CD14-positive monocyte (primary cell): ENCODE measurements around the gene KRTAP12-2. TPM values are rescaled to one million over a fixed set of nuclear protein-coding genes. Genes with fewer than 3 reads are reported as not detected.

Source experiments
- DNase-seq, 3 donors: peaks; one replicate each; pipeline ENCODE4 v3.0.0-alpha.2; 2011 to 2022
- H2AFZ ChIP-seq: 2 replicates; pipeline ENCODE4 v1.6.0; 2012; ENCODE audit warnings: mild to moderate bottlenecking, low read depth, low read length, inconsistent platforms; ENCODE audit not compliant: insufficient read depth, poor library complexity, severe bottlenecking
- H3K27ac ChIP-seq, 2 donors: 1 replicate in 1 of 2; 2 replicates in 1 of 2; pipeline ENCODE4 v1.5.1; 2012 to 2013; ENCODE audit warnings: low read length in 2 of 2, control low read depth in 1 of 2, inconsistent platforms in 1 of 2, low read depth in 1 of 2, mild to moderate bottlenecking in 1 of 2
- H3K27me3 ChIP-seq, 2 donors: one replicate each; pipeline versions ENCODE4 v1.6.0 to v1.6.1; 2011 to 2013; ENCODE audit warnings: low read length in 2 of 2; ENCODE audit not compliant: control insufficient read depth in 2 of 2, insufficient read depth in 2 of 2
- H3K36me3 ChIP-seq, 2 donors: replicated peaks in 1 of 2; 1 replicate in 1 of 2; 2 replicates in 1 of 2; pipeline versions ENCODE4 v1.5.1 to v1.6.1; 2012 to 2013; ENCODE audit warnings: low read length in 2 of 2, control low read depth in 1 of 2, inconsistent platforms in 1 of 2, mild to moderate bottlenecking in 1 of 2; ENCODE audit not compliant: insufficient read depth in 2 of 2, control insufficient read depth in 1 of 2
- H3K4me1 ChIP-seq, 2 donors: 1 replicate in 1 of 2; 2 replicates in 1 of 2; pipeline versions ENCODE4 v1.5.1 to v1.6.1; 2012 to 2013; ENCODE audit warnings: low read length in 2 of 2, control low read depth in 1 of 2, inconsistent platforms in 1 of 2, mild to moderate bottlenecking in 1 of 2, moderate library complexity in 1 of 2; ENCODE audit not compliant: insufficient read depth in 2 of 2, control insufficient read depth in 1 of 2
- H3K4me2 ChIP-seq: replicated peaks from 2 replicates; pipeline ENCODE3; 2012; ENCODE audit warnings: low read length, moderate library complexity, mild to moderate bottlenecking; ENCODE audit not compliant: poor library complexity, severe bottlenecking; ENCODE audit errors: extremely low read depth
- H3K4me3 ChIP-seq, 3 experiments: fragments of 200-600 bp in 1 of 3; sonication (generic) in 1 of 3; replicated peaks in 1 of 3; 1 replicate in 2 of 3; 2 replicates in 1 of 3; pipeline ENCODE4 v1.5.1; 2011 to 2013; ENCODE audit warnings: low read length in 3 of 3, mild to moderate bottlenecking in 3 of 3, control low read depth in 2 of 3, low read depth in 2 of 3, inconsistent platforms in 1 of 3, moderate library complexity in 1 of 3
- H3K79me2 ChIP-seq: 2 replicates; pipeline ENCODE4 v1.6.0; 2012; ENCODE audit warnings: mild to moderate bottlenecking, control low read depth, inconsistent platforms, low read length, moderate library complexity; ENCODE audit not compliant: insufficient read depth
- H3K9ac ChIP-seq: 2 replicates; pipeline ENCODE4 v1.6.0; 2017; ENCODE audit warnings: low read length, mild to moderate bottlenecking; ENCODE audit not compliant: insufficient read depth, poor library complexity, severe bottlenecking
- H3K9me3 ChIP-seq, 2 donors: replicated peaks in 1 of 2; 1 replicate in 1 of 2; 2 replicates in 1 of 2; pipeline versions ENCODE4 v1.5.1 to v1.6.1; 2012 to 2013; ENCODE audit warnings: low read length in 2 of 2, control low read depth in 1 of 2; ENCODE audit not compliant: control insufficient read depth in 1 of 2, insufficient read depth in 1 of 2
- H4K20me1 ChIP-seq: 2 replicates; pipeline ENCODE4 v1.6.0; 2012; ENCODE audit warnings: mild to moderate bottlenecking, low read length, control low read depth, moderate library complexity; ENCODE audit not compliant: insufficient read depth
- H3K27ac Mint-ChIP-seq, 7 donors: one replicate each; pipeline ENCODE4 v1.8.0; 2020; ENCODE audit warnings: mild to moderate bottlenecking in 7 of 7, mixed read lengths in 7 of 7, moderate library complexity in 6 of 7, inconsistent platforms in 2 of 7
- H3K27me3 Mint-ChIP-seq, 3 donors: one replicate each; pipeline ENCODE4 v1.8.0; 2021 to 2022; ENCODE audit warnings: low read depth in 3 of 3, mild to moderate bottlenecking in 3 of 3, mixed read lengths in 3 of 3, moderate library complexity in 3 of 3, inconsistent platforms in 1 of 3
- H3K36me3 Mint-ChIP-seq, 2 donors: one replicate each; pipeline ENCODE4 v1.8.0; 2020; ENCODE audit warnings: mixed read lengths in 2 of 2, inconsistent platforms in 1 of 2, mild to moderate bottlenecking in 1 of 2
- H3K4me1 Mint-ChIP-seq: one replicate; pipeline ENCODE4 v1.8.0; 2020; ENCODE audit warnings: mild to moderate bottlenecking, mixed read lengths
- H3K4me3 Mint-ChIP-seq, 2 donors: one replicate each; pipeline ENCODE4 v1.8.0; 2020; ENCODE audit warnings: mild to moderate bottlenecking in 2 of 2, mixed read lengths in 2 of 2, moderate library complexity in 1 of 2
- H3K9me3 Mint-ChIP-seq, 7 donors: one replicate each; pipeline ENCODE4 v1.8.0; 2020 to 2022; ENCODE audit warnings: mixed read lengths in 7 of 7, mild to moderate bottlenecking in 6 of 7, moderate library complexity in 6 of 7, inconsistent platforms in 2 of 7
- WGBS: methylation state at CpG from one replicate; pipeline ENCODE4 v1.1.5; 2013; ENCODE audit warnings: missing lambda C conversion rate; ENCODE audit not compliant: insufficient coverage; 5-methylcytosine and 5-hydroxymethylcytosine counted together
- intact Hi-C, 2 donors: fragments of 100-400 bp; cut with micrococcal nuclease; formaldehyde crosslinking; loops; one replicate each; pipeline versions ENCODE4 v1.15.0 to v1.15.1; 2023
- polyA plus RNA-seq, 3 donors: library from polyadenylated mRNA; depleted of rRNA in 1 of 3; unstranded in 2 of 3; stranded (reverse) in 1 of 3; fragments of 300-500 nt in 2 of 3; fragments of >200 nt in 1 of 3; fragmentation: Illumina TruSeq in 2 of 3; gene quantifications; 1 replicate in 2 of 3; 2 replicates in 1 of 3; pipeline ENCODE4 v1.2.3, GENCODE V29; 2012 to 2021
- TF ChIP-seq, protein P1 (sequence below): fragments of 200-600 bp; IDR thresholded peaks from one replicate; pipeline ENCODE4 v1.8.0; 2022; ENCODE audit warnings: antibody characterized with exemption, mild to moderate bottlenecking

The KRTAP12-2 gene
- polyA plus RNA-seq, 3 donors, result not detected

DNA sequence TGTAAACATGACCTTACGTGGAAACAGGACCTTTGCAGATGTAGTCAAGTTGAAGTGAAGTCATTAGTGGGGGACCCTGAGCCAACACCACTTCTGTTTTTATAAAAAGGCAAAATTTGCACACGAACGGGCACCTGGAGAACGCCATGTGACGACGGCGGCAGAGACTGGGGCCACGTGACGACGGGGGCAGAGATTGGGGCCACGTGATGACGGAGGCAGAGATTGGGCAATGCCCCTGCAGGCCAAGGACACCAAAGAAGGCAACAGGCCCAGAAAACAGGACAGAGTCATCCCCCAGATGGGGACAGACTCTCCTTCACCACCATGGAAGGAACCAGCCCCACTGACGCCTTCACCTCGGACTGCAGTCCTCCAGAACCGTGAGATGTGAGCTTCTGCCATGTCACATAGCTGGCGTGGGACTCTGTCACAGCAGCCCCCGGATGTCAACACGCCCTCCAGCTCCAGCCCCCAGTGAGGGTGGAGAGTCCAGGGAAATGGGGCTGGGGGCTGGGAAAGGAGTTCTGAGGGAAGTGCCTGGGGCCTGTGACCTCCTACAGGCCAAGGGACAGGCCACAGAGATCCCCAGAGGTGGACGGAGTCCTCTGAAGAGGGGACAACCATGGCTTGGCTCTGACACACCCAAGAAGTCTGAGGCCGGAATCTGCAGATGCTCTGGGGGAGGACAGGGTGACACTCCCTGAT lies 16.3 kb downstream of the KRTAP12-2 start:
- H3K9me3 Mint-ChIP-seq, result peaks cover 9 to 30% (median 21%) of the 10 kb centered on the region in 7 donors
- Histone ChIP-seq H2AFZ (no peak overlapping the region), H3K27ac (no peak overlapping the region), H4K20me1 (no peaks in the 10 kb centered on the region), H3K27me3 (no peaks in the 10 kb centered on the region), H3K79me2 (no peaks in the 10 kb centered on the region), H3K4me3 (no peak overlapping the region), H3K9me3 (peaks cover 1 to 18% of the 10 kb centered on the region in 2 donors), H3K9ac (no peak overlapping the region), H3K4me2 (no peak overlapping the region), H3K4me1 (no peaks in the 10 kb centered on the region), H3K36me3 (no peaks in the 10 kb centered on the region)
- intact Hi-C loops, result no loop called here
- H3K4me3 Mint-ChIP-seq, result no peak overlapping the region
- H3K4me1 Mint-ChIP-seq, result no peaks in the 10 kb centered on the region
- H3K36me3 Mint-ChIP-seq, result no peaks in the 10 kb centered on the region
- peaks cover 2 to 14% (median 6%) of the 10 kb centered on the region in 3 donors for H3K27me3 Mint-ChIP-seq
- H3K27ac Mint-ChIP-seq, result no peak overlapping the region
- 85% methylated on average over 15 of the region's 20 CpGs for WGBS
- TF ChIP-seq, protein P1, sequence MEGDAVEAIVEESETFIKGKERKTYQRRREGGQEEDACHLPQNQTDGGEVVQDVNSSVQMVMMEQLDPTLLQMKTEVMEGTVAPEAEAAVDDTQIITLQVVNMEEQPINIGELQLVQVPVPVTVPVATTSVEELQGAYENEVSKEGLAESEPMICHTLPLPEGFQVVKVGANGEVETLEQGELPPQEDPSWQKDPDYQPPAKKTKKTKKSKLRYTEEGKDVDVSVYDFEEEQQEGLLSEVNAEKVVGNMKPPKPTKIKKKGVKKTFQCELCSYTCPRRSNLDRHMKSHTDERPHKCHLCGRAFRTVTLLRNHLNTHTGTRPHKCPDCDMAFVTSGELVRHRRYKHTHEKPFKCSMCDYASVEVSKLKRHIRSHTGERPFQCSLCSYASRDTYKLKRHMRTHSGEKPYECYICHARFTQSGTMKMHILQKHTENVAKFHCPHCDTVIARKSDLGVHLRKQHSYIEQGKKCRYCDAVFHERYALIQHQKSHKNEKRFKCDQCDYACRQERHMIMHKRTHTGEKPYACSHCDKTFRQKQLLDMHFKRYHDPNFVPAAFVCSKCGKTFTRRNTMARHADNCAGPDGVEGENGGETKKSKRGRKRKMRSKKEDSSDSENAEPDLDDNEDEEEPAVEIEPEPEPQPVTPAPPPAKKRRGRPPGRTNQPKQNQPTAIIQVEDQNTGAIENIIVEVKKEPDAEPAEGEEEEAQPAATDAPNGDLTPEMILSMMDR, result no peak
- DNase-seq, result no peak

DNA sequence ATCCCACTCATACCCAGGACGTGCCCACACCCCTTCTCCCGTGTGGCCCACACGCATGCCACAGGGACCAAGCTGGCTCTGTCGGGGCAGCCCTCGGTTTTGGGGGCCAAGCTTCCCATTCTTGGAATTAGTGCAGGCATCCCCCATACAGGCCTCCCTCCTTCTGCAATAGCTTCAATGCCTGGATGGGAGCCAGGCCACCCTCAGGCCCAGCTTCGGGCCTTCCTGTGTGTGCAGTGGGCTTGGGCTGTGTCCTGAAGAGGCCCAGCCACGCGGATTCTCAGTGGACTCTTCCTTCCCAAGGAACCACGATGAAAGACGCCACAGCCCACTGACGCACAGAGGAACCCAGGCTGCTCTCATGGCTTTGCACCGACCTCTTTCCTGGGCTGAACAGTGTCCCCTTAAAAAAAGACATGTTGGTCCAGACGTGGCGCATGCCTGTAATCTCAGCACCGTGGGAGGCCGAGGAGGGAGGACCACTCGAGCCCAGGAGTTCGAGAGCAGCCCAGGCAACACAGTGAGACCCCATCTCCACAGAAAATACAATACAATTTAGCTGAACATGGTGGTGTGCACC lies 17.1 kb downstream of the KRTAP12-2 start:
- WGBS, result 89% methylated on average over 11 of the region's 18 CpGs
- TF ChIP-seq, protein P1, result no peak
- no peak overlapping the region for H3K4me3 Mint-ChIP-seq
- no peak overlapping the region for H3K4me3 ChIP-seq
- H3K27me3 ChIP-seq, result no peaks in the 10 kb centered on the region
- H3K27ac ChIP-seq, result no peak overlapping the region
- no peak overlapping the region for H2AFZ ChIP-seq
- no peak overlapping the region for H3K27ac Mint-ChIP-seq
- H3K4me1 Mint-ChIP-seq, result no peaks in the 10 kb centered on the region
- H4K20me1 ChIP-seq, result no peaks in the 10 kb centered on the region
- peaks cover under 1 to 14% (median 6%) of the 10 kb centered on the region in 3 donors for H3K27me3 Mint-ChIP-seq
- intact Hi-C loops, result no loop called here
- H3K9ac ChIP-seq, result no peak overlapping the region
- H3K36me3 ChIP-seq, result no peaks in the 10 kb centered on the region
- H3K9me3 ChIP-seq, result peaks cover 9 to 16% of the 10 kb centered on the region in 2 donors
- no peaks in the 10 kb centered on the region for H3K79me2 ChIP-seq
- H3K4me1 ChIP-seq, result no peaks in the 10 kb centered on the region
- no peaks in the 10 kb centered on the region for H3K36me3 Mint-ChIP-seq
- H3K9me3 Mint-ChIP-seq, result peaks cover 15 to 31% (median 26%) of the 10 kb centered on the region in 7 donors
- H3K4me2 ChIP-seq, result no peak overlapping the region
- no peak for DNase-seq
